Stimulated activated CD4-positive, alpha-beta T cell treated with anti-CD3 and anti-CD28 coated beads, Interleukin-2, amount 100 ng/mL, for 24 hours (primary cell): ENCODE measurements around the gene GAS2L1.

Source experiments
- DNase-seq, 2 donors: peaks; one replicate each; pipeline ENCODE4 v3.0.0-alpha.2; 2020

GAS2L1 gene

DNA sequence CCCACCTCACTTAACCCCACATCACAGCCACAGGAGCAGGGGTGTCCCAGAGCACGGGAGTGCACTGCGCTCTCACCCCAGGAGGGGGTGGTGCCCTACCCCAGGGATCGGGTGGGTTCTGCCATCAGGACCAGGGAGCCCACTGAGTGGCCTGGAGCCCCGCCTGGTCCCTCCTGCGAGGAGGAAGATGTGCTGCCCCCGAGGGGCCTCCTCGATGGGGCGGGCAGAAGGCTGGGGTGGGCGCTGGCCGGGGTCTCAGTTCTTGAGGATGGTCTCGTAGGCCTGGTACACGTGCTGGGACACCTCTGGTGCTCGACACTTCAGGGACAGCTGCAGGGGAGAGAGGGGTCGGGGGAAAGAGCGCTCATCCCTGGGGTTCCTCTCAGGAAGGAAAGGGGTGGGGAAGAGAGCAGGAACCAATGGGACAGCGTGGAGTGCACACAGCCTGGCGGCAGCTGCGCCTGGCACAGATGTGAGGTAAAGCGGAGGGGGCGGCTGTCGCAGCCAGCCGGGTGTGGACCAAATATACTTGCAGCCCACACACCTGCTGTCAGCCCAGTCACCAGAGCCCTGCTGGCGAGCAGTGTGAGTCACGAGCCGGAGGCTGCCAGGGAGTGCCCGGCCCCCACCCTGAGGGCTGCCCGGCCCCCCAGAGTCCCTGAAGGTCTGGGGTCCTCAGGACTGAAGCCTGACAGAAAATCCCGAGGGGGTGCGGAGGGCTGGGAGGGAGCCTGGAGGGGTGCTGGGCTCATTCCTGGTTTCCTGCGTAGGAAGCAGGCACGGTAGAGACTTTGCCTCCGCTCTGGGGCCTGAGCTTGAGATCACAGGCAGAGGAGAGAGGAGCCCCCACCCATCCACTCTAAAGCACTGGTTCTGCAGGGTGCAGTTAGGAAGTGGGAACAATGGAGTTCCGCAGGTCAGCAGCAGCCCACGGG is 22.4 kb downstream of the GAS2L1 start:
- no peak for DNase-seq

DNA sequence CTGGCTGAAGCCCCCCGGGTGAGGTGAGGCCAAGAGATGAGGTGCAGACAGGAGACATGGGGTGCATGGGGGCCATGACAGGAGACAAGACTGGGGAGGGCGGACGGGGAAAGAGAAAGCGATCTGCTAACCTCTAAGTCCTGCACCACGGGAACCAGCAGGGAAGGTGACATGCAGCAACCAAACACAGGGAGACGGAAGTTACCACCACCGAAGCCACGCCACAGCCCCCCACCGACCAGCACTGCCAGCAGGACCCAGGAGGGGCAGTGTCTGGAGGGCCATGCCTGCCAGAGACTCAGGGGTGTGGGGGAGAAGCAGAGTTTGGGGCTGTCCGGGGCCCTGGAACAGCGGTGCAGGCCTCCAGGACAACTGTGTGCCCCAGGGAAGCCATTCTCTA is 23.1 kb downstream of the GAS2L1 start:
- DNase-seq = no peak

DNA sequence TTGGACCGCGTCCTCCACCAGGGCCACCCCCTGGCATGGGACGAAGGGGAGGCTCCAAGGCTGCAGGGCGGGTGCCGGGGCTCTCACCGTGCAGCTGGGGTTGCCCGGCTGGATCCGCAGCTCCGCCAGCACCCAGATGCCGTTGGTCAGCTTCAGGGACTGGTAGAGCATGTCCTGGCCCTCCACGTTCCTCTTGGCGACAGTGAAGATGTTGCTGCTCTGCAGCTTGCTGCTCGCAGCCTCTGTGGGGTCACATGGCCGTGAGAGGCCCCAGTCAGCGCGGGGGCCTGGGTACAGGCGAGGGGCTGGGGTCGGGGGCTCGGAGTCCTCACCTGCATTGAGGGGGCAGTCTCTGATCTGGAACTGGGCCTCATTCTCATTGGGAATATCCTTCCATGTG is 23.8 kb downstream of the GAS2L1 start:
- DNase-seq = no peak

DNA sequence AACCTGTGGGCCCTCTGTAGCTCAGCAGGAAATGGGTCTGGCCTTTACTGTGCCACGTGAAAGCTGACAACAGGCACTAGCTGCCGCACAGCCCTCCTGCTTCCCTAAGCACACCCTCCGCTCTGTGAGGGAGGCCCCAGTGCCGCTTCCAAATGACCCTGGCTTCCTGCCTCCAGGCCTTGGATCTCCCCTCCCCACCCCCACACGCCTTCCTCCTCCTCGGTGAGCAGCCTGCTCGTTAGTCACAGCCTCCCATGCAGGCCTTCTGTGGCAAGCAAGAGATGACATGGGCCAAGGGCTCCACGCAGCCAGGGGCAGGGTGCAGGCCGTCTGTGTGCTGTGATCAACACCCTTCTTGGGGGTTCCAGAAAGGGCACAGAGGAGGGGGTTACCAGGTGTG is 24.3 kb downstream of the GAS2L1 start:
- DNase-seq = no peak

DNA sequence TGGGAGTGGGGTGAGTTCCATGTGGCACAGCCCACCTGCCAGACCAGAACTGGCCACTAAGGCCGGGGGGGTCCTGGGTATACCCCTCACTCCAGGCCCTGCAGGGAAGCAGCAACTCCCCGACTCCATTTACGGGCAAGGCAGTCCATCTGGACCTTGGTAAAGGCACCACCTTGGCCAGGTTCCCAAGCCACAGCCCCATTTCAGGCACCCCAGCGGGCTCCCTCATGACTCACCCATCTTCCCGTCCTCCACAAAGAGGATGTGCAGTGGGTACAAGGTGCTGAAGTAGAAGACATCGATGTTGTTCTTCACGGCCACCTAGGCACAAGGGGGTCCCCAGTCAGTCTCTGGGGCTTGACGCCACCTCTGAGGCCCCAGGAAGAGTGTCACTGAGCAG is 24.8 kb downstream of the GAS2L1 start:
- no peak for DNase-seq

DNA sequence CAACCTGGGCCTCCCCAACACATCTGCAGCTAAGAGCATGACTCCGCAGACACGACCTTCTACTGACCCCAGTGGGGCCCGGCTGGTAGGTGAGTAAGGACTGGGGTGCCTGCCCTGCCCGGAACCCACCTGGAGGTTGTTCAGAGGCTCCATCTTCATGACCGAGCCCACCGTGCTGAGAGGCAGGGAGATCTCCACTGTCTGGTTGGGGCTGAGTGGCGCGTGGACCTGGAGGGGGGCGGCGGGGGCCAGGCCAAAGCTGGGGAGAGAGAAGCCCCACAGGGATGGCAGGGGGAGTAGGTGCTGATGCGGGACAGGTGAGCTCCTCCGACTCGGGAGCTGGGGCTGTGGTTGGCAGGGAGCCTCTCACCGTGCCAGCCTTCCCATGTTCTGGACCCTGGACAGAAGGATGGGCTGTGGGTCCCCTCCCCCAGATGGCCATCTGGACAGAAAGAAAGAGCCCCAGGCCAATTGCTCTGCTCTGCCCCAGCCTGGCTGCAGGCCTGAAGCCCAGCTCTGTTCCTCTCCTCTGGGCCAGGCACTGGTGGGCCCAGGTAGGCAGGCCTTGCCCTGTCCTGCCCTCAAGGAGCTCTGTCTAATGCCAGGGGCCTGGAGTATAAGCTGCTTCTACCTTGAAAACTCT is 25.3 kb downstream of the GAS2L1 start:
- no peak for DNase-seq

DNA sequence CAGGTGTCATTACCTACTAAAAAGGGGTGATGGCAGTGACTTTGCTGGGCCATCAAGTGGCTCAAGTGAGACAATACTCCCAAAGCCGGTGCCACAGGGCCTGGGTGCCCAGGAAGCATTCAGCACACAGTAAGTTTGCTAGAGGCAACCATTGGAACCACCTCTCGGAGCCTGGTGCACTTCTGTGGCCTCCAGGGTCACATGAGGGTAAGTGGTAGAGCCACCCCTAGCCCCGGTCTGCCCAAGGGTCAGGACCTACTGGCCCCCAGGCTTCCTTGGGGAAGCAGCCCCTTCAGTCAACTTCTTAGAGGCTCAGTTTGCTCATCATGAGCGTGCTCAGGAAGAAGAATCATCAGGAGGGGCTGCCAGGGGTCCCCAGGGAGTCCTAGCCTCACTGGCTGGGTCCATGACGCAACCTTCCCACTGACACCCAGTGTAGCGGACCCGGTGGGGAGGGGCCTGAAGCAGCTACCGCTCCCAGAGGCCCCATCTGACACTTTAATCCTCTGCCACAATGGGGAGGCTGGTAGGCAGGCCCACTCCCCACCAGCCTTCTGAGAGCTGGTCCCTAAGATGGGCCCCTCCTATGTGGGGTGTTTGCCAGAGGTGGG is 26.5 kb downstream of the GAS2L1 start:
- no peak for DNase-seq

DNA sequence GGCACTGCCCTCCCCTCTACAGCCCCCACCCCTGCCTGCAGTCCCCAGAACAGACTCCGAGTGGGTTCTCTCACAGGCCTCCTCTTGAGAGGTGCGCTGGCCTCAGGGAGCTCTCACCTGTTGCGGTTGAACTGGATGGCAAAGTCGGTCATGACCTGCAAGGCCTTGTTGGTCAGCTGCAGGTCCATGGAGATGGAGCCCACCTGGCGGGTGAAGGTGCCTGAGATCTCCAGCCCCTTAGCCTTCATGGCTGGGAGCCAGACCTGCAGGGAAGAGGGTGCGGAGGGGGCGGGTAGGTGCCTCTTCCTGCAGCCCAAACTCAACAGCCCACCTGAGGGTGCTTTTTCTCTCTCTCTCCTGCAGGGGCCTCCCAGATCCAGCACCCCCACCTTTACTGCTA is 27.7 kb downstream of the GAS2L1 start:
- DNase-seq = no peak

DNA sequence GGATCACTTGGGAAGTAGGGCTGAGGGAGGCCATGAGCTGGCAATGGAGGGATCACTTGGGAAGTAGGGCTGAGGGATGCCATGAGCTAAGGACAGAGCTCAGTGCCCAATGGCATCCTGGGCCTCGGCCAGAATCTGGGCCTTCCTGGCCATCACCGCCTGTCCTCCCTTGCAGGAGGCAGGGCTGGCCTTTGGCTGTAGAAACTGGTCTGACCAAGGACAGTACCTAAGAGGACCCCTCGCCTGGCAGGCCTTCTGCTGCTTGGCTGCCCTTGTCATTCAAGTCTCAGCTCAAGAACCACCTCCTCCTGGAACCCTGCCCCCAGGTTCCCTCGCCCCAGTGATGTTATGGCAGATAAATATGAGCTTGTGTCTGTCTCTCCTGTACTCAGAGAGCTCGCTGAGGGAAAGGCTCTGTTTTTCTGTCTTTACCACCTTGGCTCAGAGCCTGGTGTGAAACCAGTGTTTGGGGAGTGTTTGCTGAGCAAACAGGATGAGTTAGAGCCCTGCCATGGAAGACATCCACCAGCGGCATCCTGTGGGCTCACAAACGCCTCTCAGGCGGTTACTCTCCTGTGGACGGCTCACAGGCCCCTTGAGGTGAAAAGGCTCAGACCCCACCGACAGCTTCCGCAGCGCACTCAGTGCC is 28.4 kb downstream of the GAS2L1 start:
- DNase-seq = no peak

DNA sequence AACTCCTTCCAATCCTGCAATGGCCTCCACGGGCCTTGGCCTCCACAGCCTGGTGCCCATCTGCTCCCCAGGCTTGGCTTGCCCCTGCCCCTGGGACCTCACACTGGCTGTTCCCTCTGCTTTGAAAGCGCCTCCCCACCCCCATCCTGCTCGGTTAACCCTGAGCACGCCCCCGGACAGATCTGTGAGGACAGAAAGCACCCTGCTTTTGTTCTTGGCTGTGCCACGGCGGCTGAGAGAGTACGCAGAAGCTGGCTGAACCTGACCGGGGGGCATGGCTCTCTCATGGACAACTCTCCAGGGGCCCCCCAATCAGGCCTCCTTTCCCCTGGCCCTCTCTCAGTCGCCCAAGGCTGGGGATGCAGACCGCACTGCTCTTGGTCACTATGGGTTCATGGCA is 29.2 kb downstream of the GAS2L1 start:
- no peak for DNase-seq

DNA sequence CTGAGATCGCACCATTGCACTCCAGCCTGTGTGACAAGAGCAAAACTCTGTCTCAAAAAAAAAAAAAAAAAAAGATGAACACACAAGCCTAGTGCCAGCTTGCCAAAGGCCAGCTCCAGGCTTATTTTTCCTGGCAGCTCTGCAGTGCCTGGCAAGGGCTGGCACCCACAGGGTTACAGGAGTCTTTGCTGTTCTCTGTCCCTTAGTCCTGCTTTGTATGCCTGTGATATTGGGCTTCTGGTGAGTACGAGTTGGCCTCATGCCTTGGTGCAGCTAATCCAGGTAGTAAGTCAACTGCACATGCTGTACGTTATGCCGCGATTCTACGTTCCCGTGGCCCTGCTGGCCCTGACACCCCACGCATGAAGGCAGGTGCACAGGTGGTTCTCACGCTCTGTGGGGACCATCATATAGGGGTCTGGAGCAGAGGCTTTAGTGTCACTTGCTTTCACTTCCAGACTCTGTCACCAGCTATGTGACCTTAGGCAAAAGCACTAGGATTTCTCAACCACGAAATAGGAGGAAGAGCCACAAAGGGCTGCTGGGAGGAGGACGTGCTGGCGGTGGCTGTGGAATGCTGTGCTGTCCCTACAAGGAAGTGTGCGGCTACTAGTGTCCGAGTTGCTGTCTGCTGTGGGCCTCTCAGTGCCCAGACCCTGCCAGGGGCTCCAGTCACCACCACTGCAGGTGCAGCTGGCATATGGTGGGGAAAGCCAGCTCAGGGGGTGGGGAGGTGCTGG is 30.5 kb downstream of the GAS2L1 start:
- no peak for DNase-seq

DNA sequence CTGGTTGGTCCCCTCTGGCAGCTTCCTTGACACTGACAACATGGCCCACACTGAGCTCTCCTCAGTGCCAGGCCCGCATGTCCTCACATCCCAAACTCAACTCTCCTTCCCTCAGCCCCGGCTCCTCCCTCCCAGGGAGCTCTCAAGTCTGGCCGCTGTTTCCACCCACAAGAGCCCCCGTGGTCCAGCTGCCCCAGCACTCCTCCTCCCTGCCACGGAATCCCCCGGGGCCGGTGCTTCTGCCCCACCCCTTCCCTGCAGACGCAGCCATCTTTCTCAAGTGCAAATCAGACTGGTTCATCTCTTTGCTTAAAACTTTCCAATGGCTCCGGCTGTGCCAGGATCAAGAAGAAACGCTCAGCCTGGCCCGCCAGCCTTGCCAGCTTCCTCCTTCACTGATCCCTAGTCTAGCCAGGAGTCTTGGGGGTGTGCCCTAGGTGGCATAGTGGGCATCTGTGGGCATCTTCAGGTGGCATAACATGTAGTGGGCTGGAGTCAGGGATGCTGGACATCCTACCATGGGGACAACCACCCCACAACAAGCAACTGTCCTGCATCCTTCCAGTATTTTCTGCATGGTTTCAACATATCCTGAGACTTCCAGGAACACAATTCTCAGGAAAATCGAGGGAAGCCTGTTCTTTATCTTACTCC is 31.3 kb downstream of the GAS2L1 start:
- DNase-seq = no peak

DNA sequence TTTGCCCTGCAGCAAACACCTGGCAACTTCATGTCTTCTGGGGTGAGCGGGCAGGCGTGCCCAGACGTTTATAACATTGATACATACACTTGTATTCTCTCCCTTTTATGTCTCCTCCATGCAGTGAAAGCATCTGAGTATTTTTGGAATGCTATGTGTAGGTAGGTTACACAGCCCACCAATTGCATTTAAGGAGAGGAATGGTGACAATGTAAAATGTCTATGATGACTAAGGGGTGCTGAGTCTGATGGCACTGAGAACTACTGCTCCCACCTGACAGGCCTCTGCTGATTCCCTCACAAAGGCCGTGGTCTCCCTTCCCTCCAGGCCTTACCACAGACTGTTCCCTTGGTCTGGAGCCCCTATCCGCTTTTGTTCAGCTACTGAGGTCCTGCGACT is 31.9 kb downstream of the GAS2L1 start:
- no peak for DNase-seq

DNA sequence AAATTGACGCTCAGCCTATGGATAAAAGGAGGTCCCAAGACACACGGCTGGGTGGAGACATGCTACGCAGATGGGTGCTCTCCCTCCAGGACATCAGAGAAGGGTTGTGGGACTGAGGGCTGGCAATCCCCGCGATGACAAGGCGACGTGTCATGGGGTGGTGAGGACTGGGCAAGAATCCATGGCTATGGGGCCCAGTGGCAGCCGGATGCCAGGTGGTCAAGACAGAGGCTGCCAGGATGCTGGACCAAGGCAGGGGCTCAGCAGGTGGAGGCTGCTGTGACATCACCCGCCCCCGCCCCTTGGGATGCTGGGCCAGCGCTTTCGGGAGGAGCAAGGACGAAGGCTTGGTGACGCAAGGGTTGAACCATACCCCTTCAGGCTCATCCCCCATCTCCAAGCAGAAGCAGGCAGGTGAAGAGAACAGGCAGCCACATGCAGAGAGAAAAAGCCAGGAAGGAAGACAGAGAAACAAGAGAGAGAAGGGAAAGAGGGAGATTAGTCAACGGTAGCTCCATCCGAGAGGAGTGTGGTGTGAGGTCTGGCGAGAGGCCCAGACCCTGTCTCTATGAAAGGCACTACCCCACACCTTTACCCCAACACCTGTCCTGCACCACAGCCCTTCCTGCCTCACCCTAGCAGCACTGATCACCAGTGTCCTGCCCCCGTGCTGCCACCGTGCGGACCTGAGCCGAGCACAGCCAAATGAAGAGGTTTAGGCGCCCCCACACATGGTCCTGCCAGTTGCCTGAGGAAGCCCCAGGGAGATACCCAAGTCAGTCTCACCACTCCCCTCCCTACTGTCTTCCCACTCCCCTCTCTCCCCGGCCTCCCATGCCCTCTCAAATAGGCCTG is 33.2 kb downstream of the GAS2L1 start:
- DNase-seq = no peak

DNA sequence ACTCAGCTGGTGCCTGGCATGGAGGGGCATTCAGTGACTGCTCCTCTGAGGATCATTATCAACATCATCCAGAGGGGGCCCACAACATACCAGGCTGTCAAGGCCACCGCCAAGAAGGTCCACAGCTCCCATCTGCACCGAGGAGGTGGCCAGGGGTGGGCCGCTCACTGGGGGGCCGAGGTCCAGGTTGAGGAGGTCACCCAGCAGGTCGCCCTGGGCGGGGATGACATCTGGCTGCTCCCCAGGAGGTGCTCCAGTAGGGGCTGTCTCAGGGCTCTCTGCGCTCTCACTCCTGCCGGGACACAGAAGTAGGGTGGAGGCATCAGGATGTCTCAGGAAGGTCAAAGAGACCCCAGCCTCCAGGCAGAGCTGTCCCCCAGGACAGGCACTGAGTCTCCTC is 34.1 kb downstream of the GAS2L1 start:
- DNase-seq = no peak

DNA sequence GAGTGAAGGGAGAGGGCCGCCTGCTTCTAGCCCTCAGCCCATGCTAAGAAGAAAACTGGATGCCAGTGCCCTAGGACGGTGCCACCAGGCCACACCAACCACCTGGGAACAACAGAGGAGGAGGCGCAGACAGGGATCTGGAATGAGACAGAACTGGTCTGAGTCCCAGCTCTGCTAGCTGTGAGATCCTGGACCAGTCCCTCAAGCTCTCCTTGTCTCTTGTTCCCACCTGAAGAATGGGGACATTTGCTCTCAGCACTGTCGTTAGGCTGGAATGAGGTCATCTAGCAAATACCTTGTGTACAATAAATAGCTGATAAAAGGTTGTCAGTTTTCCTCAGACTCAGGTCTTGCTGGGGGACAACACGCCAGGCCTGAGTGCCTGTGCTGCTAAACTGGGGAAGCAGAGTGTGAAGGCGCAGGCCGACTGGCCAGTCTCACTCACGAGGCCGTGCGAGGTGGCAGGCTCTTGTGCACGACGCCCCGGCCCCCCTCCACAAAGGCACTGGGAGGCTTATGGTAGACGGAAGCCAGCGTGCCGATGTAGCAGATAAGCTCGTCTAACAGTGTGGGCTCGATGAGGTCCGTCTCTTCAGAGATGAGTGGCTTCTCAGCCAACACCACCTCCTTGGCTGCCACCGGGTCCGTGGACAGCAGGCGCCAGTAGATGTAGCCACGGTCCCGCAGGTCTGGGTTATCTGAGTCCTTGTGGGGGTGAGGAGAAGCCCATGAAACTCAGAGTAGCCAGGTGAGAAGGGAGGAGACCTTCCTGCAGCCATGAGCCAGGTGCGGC is 34.8 kb downstream of the GAS2L1 start:
- DNase-seq = no peak

DNA sequence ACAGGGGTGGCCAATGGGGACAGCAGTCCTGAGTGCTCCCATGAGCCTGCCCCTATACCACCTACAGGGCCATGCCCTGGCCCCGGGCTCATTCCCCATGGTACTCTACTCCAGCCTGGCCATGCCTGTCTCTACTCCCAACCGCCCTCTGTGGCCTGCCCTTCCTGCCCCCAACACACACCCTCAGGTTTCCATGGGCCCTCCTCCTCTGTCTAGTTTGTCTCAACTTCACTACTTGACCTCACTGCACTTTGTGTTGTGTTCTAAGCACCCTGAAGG is 35.3 kb downstream of the GAS2L1 start:
- no peak for DNase-seq

DNA sequence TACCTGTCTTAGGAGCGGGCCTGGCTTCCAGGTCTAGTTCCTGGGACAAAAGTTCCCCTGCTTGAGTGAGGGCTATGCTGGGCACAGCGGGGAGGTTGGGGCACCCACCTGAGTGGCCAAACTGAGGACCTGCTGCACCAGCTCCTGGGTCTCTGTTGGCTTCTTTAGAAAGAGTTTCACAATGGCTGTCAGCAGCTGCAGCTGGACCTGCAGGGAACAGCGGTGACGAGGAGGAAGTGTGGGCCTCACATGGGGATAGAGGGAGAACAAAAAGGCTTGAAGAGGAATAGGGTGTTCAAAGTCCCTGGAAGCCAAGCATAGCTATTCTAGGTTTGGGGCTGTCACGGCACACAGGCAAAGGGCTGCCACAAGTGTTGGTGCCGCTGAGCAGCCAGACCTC is 35.7 kb downstream of the GAS2L1 start:
- DNase-seq = no peak

DNA sequence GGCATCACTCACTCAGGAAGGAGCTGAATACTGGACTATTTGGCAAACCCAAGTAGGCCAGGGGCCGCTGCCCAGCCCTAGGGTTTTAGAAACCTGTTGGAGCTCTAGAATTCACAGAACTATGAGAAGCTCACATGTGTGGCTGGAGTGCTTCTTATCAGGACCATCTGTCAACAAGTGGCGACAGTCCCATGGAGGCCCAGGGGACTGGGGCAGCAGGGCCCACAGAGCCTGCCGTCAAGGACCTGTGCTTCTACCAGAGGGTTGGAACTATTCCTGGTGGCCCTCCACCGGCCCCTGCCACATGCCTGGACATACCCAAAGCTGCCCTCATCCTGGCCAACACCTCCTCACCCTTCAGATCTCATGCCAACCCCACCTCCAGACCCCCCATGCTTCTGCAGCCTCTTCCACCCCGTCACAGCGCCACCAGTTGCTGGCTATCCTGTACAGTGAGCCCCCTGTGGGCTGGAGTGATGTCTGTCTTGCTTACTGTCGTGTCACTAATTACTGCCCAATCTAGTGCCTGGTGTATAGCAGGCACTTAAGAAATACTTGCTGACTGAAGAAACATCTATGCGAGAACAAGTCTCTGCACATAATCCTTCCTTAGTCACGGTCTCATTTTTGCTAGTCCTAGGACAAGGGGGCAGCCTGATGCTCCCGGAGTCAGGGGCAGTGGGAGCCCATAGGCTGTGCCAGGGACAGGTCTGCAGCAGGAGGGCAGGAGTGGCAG is 36.3 kb downstream of the GAS2L1 start:
- DNase-seq = no peak

DNA sequence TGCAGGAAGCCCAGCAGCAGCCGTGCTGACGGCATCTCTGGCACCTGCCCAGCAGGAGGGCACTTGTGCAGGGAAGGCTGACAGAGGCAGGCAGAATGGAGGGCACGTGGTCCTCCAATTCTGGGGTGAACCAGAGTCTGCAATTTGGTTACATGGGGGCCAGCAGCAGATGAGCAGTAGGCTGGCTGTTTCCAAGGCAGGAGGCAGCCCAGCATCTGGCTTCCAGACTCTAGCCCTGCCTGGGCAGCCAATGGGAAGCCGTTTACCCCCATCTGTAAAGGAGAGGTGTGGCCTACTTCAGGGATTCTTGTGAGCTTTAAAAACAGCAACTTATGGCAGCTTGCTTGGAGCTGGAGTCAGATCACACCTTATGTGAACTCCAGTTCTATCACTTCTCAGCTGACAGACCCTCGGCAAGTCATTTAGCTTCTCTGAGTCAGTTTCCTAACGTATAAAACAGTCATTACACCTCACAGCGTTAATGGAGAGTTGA is 36.9 kb downstream of the GAS2L1 start:
- DNase-seq = no peak
